ENCODE results near the gene MON1A. TPM values are rescaled to one million over a fixed set of nuclear protein-coding genes. Genes with fewer than 3 reads are reported as not detected.

The MON1A gene
- total and polyA plus RNA-seq, 2 of the 8 experiments (the other 6 are each of a cell fraction or from before 2014, with no cell fraction given) = 10.3 to 14.1 TPM

- TF ChIP-seq RXRA (IDR thresholded peaks at IDR 0.05; ENCODE audit: insufficient read depth, low read depth, low read length) = no peak
- TF ChIP-seq FOSL1 (IDR thresholded peaks at IDR 0.05; ENCODE audit: insufficient read depth, low read depth, low read length) = no peak
Observed at GRCh38 chr3:49966233-49966942, 36.8 kb upstream of the MON1A start (continued).
